Measurements from ENCODE around the gene SSR2. TPM values are rescaled to one million over a fixed set of nuclear protein-coding genes. Genes with fewer than 3 reads are reported as not detected.

SSR2 gene
- total and polyA plus RNA-seq, 9 donors = 261 to 601 (median 306) TPM

DNA sequence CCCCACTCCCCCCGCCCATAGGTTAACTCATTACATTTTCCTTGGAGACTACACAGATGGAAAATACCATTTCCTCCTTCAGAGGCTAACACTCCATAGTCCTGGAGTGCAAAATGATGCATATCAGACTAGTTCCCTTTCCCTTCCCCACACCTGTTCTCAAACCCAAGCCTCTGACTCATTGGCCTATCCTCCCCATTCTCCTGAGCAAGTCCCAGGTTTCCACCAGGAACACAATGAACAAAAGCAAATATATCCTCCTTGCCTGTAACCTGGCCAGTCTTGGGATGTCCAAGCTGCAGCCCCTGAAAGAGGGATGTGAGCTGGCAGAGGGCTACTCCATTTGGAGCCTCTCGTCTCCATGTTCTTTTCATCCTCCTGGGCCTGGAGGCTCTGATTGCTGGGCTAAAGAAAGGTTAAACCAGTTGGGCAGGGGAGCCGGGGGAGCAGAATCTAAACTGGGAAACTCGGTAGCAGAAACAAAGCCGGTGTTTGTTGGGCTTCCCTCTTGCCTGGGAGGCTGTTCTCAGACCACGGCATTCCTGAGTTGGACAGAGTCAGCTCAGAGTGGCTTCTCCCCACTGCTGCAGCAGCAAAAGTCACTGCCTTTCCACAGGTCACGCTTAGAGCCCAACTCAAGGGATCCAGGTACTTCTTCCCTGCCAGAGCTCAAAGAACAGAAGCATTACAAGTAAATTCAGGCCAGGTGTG lies 13.9 kb downstream of the SSR2 start:
- no peak for DNase-seq
- WGBS, 3 donors = 38 to 54% (median 42%) methylated on average over 7 of the region's 7 CpGs

DNA sequence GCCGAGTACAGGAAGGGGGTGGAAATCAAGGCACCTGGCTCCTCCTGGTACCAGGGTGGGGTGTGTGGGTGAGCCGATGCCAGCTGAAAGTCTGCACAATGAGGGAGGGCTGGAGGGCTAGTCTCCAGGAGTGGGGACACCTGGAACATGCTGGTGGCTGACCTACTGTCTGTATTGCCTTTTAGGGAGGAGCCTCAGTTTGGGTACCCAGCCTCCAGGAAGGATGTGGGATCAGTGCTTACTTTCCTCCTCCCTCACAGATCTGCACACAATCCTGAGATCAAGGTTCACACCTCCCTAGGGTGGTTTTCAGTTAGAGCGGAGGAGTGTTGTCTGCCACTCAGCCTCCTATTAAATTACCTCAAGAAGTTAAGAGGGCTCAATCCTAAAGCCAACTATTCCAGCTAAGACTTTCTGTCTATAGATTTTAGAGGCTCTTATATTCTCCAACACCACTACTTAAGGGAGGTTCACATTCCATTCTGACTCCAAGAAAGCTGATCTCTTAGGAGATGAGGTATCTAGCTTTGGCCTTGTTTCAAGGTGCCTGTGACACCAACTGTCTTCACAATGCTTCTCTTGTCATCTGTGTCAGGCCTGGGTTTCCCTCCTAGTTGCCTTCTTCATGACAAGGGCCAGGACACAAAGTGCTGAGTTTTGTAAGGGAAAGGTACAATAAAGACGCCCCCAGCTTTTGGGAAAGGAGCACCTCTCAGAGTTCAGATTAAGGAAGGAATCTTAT lies 15.7 kb downstream of the SSR2 start:
- Histone ChIP-seq H3K27me3 (no peaks in the 10 kb centered on the region), H3K9me3 (no peaks in the 10 kb centered on the region), H3K4me3 (no peak overlapping the region), H3K4me1 (ENCODE audit: insufficient read depth) (no peaks in the 10 kb centered on the region), H3K36me3 (no peaks in the 10 kb centered on the region), H3K27ac (no peak overlapping the region)
- DNase-seq = no peak
- no peak for TF ChIP-seq POLR2A (IDR thresholded peaks at IDR 0.05)
- no peak for TF ChIP-seq EP300 (IDR thresholded peaks at IDR 0.05)
- TF ChIP-seq, protein P1, sequence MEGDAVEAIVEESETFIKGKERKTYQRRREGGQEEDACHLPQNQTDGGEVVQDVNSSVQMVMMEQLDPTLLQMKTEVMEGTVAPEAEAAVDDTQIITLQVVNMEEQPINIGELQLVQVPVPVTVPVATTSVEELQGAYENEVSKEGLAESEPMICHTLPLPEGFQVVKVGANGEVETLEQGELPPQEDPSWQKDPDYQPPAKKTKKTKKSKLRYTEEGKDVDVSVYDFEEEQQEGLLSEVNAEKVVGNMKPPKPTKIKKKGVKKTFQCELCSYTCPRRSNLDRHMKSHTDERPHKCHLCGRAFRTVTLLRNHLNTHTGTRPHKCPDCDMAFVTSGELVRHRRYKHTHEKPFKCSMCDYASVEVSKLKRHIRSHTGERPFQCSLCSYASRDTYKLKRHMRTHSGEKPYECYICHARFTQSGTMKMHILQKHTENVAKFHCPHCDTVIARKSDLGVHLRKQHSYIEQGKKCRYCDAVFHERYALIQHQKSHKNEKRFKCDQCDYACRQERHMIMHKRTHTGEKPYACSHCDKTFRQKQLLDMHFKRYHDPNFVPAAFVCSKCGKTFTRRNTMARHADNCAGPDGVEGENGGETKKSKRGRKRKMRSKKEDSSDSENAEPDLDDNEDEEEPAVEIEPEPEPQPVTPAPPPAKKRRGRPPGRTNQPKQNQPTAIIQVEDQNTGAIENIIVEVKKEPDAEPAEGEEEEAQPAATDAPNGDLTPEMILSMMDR (IDR thresholded peaks at IDR 0.05) = no peak
- WGBS, 3 donors = 72 to 79% (median 72%) methylated on average over 4 of the region's 4 CpGs
- intact Hi-C loops (cut with DNase I) = no loop called here

More for the DNA sequence above, 13.9 kb downstream of the SSR2 start:
- no peak overlapping the region for H3K27ac ChIP-seq
- no peak overlapping the region for H3K4me3 ChIP-seq
- no peak for TF ChIP-seq EP300 (IDR thresholded peaks at IDR 0.05)
- no peak for TF ChIP-seq POLR2A (IDR thresholded peaks at IDR 0.05)
- TF ChIP-seq, protein P1 (IDR thresholded peaks at IDR 0.05) = no peak
- no peaks in the 10 kb centered on the region for H3K27me3 ChIP-seq
- no peaks in the 10 kb centered on the region for H3K4me1 ChIP-seq (ENCODE audit: insufficient read depth)
- H3K9me3 ChIP-seq = no peaks in the 10 kb centered on the region
- no peaks in the 10 kb centered on the region for H3K36me3 ChIP-seq
- intact Hi-C loops (cut with DNase I) = no loop called here

DNA sequence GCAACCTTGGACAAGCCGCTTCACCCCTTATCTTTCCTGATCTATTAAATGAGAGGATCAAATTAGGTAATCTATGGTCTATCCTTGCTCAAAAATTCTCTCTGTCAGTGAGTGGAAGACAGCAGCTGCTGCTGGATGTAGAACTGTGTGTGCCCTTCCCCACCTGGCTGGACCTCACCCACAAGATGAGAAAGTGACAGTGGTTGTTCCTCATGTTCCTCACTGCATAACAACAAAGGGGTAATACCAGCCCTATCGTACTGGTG lies 16.9 kb downstream of the SSR2 start:
- intact Hi-C loops (cut with DNase I) = loop anchor here in 1 of 4 donors (2.0 kb wide), 1 partner anchor 33 kb away; no protein-coding TSS in a partner anchor
- Histone ChIP-seq H3K4me3 (no peak overlapping the region), H3K27me3 (no peaks in the 10 kb centered on the region), H3K27ac (no peak overlapping the region), H3K4me1 (ENCODE audit: insufficient read depth) (no peaks in the 10 kb centered on the region), H3K36me3 (no peaks in the 10 kb centered on the region), H3K9me3 (no peaks in the 10 kb centered on the region)
- TF ChIP-seq EP300 (IDR thresholded peaks at IDR 0.05) = no peak
- TF ChIP-seq, protein P1 (IDR thresholded peaks at IDR 0.05) = no peak
- no peak for DNase-seq
- 44 to 86% (median 61%) methylated on average over 2 of the region's 2 CpGs for WGBS, 3 donors

DNA sequence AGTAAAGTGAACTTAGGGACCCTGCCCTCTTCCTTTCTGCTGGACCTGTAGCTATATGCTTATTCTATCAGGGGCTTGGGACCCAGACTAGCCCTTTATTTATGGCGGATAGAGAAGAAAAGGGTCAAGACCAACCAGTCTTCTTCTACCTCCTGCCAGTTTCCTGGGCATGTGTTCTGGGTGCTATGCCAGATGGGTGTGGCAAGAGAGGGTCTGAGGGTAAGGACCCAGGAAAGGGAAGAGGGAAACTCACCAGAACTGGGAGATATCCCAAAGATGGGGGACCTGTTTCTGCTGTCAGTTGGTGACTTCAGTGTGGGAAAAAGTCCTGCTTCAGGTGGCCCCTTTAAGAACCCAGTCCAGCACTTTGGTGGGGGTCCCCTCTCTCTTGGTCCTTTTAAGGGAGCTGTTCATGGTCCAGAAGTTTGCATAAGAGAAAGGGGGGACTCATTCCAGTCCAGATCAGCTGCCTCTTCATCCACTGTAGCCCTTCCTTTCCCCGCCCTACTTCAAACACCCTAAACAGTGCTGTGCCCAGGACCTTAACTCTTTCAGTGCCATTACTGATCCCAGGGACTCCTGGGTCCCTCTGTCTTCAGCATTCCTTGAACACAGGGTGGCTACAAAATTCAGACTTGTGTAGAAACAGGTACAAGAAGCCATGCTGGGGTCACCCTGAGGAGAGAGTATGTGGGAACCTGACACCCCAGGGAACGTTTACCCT lies 18.4 kb downstream of the SSR2 start:
- Histone ChIP-seq H3K36me3 (no peaks in the 10 kb centered on the region), H3K4me1 (ENCODE audit: insufficient read depth) (no peaks in the 10 kb centered on the region), H3K4me3 (no peak overlapping the region), H3K9me3 (no peaks in the 10 kb centered on the region), H3K27ac (no peak overlapping the region), H3K27me3 (no peaks in the 10 kb centered on the region)
- DNase-seq = no peak
- TF ChIP-seq, protein P1 (IDR thresholded peaks at IDR 0.05) = no peak
- TF ChIP-seq EP300 (IDR thresholded peaks at IDR 0.05) (no peak), POLR2A (IDR thresholded peaks at IDR 0.05) (no peak)
- intact Hi-C loops (cut with DNase I) = loop anchor here in 1 of 4 donors (2.0 kb wide), 1 partner anchor 34 kb away; no protein-coding TSS in a partner anchor
- 51 to 53% (median 53%) methylated on average over 3 of the region's 3 CpGs for WGBS, 3 donors

All from ovary (tissue), 9 donors.